Keratinocyte (primary cell): Measurements from ENCODE around the gene STAB2.

Experiments
- CTCF ChIP-seq, 3 experiments: IDR thresholded peaks in 1 of 3; conservative IDR thresholded peaks in 1 of 3; optimal IDR thresholded peaks in 1 of 3; 2 replicates in 2 of 3; 3 replicates in 1 of 3; pipeline versions ENCODE3 to v1.5.1; 2011; ENCODE audit warnings: low read length in 3 of 3, mild to moderate bottlenecking in 3 of 3, moderate library complexity in 2 of 3, control low read depth in 1 of 3, inconsistent platforms in 1 of 3; ENCODE audit not compliant: insufficient read depth in 2 of 3; ENCODE audit errors: extremely low read depth in 1 of 3
- EZH2 ChIP-seq: IDR thresholded peaks from one replicate; pipeline ENCODE4 v1.6.1; 2012; ENCODE audit warnings: inconsistent platforms, mild to moderate bottlenecking, low read length, moderate library complexity

- TF ChIP-seq CTCF (optimal IDR thresholded peaks at IDR 0.05 in 1 of 3, IDR thresholded peaks at IDR 0.05 in 1 of 3, conservative IDR thresholded peaks at IDR 0.05 in 1 of 3; ENCODE audit: extremely low read depth in 1 of 3, insufficient read depth in 2 of 3, low read length in 3 of 3) (no peak), EZH2 (no peak)
These were observed 224.7 kb downstream of the STAB2 start for GRCh38 chr12:103811791-103812190.
